HG03108 (cell line): ENCODE data around the gene SUSD2.
"Not testable (repeated sequence)": the region's sequence is repeated elsewhere in the genome, so short reads cannot be mapped to it uniquely, and the experiment has no call there.

Source experiments
- ATAC-seq: cut with Tn5 transposase; IDR thresholded peaks from one replicate; pipeline ENCODE4 v1.9.1; 2021; ENCODE audit warnings: moderate library complexity; ENCODE audit not compliant: unreplicated experiment

The SUSD2 gene

DNA sequence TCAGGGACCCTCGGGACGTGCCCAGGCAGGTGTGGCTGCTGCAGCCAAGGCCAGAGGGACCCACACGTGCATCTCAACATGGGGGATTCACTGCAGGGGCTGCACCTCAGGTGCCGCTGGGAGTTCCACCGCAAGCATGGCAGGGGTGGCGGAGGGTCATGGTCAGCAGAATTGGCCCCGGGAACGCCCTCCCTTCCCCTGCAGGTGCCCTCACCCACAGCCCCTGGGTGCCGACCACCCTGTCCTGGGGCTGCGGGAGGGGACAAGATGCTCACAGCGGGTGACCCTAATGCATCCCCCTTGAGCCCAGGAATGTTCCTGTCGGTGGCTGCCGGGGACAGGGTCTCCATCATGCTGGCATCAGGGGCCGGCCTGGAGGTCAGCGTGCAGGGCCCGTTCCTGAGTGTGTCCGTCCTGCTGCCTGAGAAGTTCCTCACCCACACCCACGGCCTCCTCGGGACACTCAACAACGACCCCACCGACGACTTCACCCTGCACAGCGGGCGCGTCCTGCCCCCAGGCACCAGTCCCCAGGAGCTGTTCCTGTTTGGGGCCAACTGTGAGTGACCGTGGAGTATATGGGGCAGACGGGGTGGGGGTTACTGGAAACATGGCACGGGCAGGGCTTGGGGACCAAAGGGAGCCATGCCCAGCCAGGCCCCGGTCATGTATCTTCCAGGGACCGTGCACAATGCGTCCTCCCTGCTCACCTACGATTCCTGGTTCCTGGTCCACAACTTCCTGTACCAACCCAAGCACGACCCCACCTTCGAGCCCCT, 5.8 kb downstream of the SUSD2 start:
- ATAC-seq, result no peak

GRCh38 chr22:24187731-24188644, 6.7 kb downstream of the SUSD2 start:
- no peak for ATAC-seq

DNA sequence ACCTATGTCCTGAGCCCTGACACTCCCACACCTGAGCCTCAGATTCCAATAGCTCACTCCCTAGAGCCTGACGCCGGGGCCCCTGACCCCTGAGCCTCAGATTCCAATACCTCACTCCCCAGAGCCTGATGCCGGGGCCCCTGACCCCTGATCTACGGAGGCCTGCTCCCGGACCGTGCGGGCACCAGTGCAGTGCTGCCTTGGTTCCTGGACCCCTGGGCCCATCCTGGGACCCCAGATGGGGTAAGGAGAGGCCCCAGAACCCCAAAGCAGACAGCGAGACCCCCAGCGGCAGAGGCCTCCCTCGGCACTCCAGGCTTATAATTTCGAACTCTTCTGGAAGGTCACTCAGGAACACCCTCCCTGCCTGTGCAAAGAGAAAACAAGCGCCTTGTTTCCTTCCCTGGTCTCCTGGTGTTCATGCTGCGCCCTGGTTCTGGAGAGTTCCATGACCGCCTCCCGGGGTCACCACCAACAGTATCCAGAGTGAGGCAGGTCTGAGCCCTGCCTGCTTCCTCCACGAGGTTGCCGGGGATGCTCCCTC, 7.5 kb downstream of the SUSD2 start:
- ATAC-seq, result no peak

DNA sequence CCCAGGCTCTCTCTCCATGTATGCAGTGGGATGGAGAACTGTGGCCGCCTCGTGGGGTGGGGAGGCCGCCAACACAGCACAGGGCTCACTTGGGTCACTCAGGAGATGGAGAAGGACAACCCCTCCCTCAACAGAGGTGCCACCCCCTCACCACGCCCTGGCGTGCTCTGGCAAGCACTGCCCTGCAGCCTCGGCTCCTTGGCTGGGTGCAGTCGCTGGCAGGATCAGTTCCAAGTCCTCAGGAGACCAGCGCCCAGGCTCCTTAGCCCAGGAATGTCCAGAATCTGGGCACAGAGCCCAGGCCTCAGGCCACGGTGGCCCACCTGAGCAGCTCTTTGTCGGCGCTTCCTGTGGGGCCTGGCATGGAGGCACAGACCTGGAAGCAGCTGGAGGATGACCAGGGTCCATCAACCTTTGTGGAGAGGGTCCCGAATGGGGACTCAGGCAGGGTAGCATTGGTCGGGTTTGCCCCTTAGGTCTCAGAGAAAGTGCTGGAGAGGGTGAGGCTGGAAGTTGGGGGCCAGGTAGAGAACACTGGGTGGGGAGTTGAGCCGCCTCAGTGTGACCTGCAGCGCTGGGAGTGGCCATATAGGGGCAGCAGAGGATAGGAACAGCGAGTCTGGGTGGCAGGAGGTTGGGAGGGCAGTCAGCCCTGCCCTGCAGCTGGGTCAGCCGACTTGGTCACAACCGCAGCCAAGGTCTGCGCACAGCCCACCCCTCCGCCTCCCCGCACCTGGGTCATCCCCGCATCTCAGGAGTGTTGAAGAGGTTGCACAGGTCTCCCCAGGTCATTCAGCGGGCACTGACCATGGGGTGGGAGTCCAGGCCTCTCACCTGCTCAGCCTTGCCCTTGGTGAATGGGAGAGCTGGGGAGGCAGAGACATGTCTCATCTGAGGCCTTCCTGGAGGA, 8.2 kb downstream of the SUSD2 start:
- no peak for ATAC-seq

- ATAC-seq, result no peak
Observed at GRCh38 chr22:24190159-24190540, 8.9 kb downstream of the SUSD2 start.

GRCh38 chr22:24190596-24191208, 9.4 kb downstream of the SUSD2 start:
- no peak for ATAC-seq

DNA sequence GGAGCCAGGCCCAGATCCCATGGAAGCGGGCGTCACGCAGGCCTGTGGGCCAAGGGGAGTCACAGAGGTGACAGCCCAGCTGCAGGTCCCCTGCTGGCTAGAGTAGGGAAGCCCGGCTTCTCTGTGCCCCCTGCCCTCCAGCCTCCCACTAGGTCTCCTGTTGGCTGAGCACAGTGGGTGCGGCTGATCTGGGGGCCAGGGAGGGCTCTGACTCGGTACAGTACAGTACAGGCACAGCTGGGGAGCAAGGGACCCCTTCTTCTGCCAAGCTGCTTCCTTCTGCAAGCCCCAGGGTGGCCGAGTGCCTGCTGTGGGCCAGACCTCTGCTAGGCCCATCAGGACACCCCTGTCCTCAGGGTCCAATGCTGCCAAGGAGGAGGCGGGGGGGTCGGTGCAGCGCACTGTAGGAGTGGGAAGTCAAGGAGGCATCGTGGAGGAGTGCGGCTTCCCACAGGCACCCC, 10.1 kb downstream of the SUSD2 start:
- ATAC-seq, result no peak

- no peak for ATAC-seq
Observed at GRCh38 chr22:24191893-24192292, 10.6 kb downstream of the SUSD2 start.

DNA sequence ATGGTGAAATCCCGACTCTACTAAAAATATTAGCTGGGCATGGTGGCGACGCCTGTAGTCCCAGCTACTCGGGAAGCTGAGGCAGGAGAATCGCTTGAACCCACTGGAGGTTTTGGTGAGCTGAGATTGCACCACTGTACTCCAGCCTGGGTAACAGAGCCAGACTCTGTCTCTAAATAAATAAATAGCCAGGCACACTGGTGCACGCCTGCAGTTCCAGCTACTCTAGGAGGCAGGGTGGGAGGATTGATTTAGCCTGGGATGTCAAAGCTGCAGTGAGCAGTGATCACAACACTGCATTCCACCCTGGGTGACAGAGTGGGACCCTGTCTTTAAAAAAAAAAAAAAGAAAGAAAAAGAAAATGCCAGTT, 17.4 kb downstream of the SUSD2 start:
- no peak for ATAC-seq

GRCh38 chr22:24200619-24201212, 19.4 kb downstream of the SUSD2 start:
- no peak for ATAC-seq

- ATAC-seq, result no peak
Observed at GRCh38 chr22:24201681-24202614, 20.7 kb downstream of the SUSD2 start.

DNA sequence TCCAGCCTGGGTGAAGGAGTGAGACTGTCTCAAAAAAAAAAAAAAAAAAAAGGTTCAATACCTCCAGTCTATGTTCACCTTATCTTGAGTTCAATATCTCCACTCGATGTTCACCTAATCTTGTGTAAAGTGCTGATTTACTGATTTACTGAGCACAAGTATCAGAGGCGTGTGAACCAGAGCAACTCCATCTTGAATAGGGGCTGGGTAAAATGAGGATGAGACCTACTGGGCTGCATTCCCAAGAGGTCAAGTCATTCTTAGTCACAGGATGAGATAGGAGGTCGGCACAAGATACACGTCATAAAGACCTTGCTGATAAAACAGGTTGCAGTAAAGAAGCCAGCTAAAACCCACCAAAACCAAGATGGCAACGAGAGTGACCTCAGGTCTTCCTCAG, 22.6 kb downstream of the SUSD2 start:
- not testable (repeated sequence) for ATAC-seq

- no peak for ATAC-seq
Observed at GRCh38 chr22:24205438-24206195, 24.3 kb downstream of the SUSD2 start.

DNA sequence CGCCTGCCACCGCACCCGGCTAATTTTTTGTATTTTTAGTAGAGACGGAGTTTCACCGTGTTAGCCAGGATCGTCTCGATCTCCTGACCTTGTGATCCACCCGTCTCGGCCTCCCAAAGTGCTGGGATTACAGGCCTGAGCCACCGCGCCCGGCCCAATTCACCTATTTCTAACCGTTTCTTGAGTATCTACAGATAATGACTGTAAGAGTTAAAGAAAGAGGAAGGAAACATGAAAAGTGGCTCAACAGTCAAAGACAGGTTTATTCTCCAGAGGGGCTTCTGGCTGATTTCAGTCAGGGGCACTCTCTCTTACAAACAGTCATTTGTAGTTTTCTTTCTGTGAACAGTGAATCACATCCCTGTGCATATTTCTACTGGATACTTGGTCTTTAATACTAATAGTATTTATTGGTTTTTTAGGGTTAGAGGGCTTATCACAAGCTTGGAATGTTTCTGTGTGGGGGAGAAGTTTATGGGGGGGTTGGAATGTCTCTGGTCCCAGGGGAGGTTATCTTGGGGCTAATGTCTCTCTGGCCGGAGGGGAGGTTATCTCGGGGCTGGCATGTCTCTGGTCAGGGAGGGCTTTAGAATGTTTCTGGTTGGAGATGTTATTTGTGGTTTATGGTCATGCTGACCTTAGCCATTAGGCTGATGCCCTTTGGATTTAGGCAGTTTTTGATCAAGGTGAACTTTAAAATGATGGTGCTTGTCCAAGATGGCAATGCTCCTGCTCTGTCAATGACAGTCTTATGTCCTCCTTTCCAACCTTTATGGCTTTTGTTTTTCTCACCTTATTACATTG, 25.4 kb downstream of the SUSD2 start:
- not testable (repeated sequence) for ATAC-seq

DNA sequence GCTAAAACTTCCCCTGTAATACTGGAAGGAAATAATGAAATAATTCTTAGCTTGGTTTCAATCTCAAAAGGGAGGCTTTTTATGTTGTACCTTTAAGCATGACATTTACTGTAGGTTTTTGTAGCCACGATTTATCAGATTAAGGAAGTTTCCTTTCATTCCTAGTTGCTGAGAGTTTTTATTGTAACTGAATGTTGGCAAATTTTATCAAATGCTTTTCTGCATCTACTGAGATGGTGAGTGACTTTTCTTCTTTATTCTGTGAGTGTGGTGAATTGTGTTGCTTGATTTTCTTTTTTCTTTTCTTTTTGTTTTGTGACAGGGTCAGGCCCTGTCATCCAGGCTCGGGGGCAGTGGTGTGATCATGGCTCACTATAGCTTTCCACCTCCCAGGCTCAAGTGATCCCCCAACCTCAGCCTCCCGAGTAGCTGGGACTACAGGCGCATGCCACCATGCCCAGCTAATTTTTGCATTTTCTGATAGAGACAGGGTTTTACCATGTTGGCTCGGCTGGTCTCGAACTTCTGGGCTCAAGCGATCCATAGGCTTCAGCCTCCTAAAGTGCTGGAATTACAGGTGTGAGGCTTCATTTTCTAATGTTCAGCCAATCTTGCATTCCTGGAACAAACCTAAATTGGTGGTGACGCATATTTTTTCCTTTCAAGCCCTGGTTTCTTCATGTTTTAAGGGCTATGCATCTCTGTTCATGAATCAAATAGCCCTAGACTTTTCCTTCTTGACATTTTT, 26.2 kb downstream of the SUSD2 start:
- no peak for ATAC-seq

GRCh38 chr22:24208012-24208749, 26.9 kb downstream of the SUSD2 start:
- ATAC-seq, result no peak
